Neural progenitor cell (in vitro differentiated cells): ENCODE measurements around the gene SLC9A3. TPM values are rescaled to one million over a fixed set of nuclear protein-coding genes. Genes with fewer than 3 reads are reported as not detected.

ENCODE experiments used
- DNase-seq: peaks from one replicate; pipeline ENCODE4 v3.0.0-alpha.2; 2016; ENCODE audit warnings: low spot score
- H2AFZ ChIP-seq: fragments of 200-600 bp; sonication (generic); replicated peaks from 2 replicates; pipeline ENCODE4 v1.6.1; 2016; ENCODE audit warnings: antibody characterized with exemption
- H3F3A ChIP-seq: fragments of 200-600 bp; sonication (generic); 2 replicates; pipeline ENCODE4 v1.6.1; 2016; ENCODE audit warnings: antibody characterized with exemption, low read depth
- H3K27ac ChIP-seq: fragments of 200-600 bp; sonication (generic); 2 replicates; pipeline ENCODE4 v1.5.1; 2016; ENCODE audit warnings: mild to moderate bottlenecking
- H3K27me3 ChIP-seq: fragments of 200-600 bp; sonication (generic); 2 replicates; pipeline ENCODE4 v1.6.1; 2016; ENCODE audit warnings: mild to moderate bottlenecking, moderate library complexity
- H3K36me3 ChIP-seq: fragments of 200-600 bp; sonication (generic); 2 replicates; pipeline ENCODE4 v1.5.1; 2016
- H3K4me1 ChIP-seq: fragments of 200-600 bp; sonication (generic); 2 replicates; pipeline ENCODE4 v1.6.1; 2016; ENCODE audit warnings: mixed run types
- H3K4me2 ChIP-seq: fragments of 200-600 bp; sonication (generic); 2 replicates; pipeline ENCODE4 v1.6.1; 2016
- H3K4me3 ChIP-seq: fragments of 200-600 bp; sonication (generic); 2 replicates; pipeline ENCODE4 v1.5.1; 2016
- H3K79me2 ChIP-seq: fragments of 200-600 bp; sonication (generic); 2 replicates; pipeline ENCODE4 v1.6.1; 2016; ENCODE audit warnings: low read depth
- H3K9ac ChIP-seq: fragments of 200-600 bp; sonication (generic); 2 replicates; pipeline ENCODE4 v1.6.1; 2016
- H3K9me3 ChIP-seq: fragments of 200-600 bp; sonication (generic); 2 replicates; pipeline ENCODE4 v1.5.1; 2016; ENCODE audit warnings: low read depth
- H4K20me1 ChIP-seq: fragments of 200-600 bp; sonication (generic); 2 replicates; pipeline ENCODE4 v1.6.1; 2016; ENCODE audit warnings: low read depth
- H3K27ac Mint-ChIP-seq: 3 replicates; pipeline ENCODE4 v1.8.0; 2021; ENCODE audit warnings: mixed read lengths
- H3K27me3 Mint-ChIP-seq: 2 replicates; pipeline ENCODE4 v1.8.0; 2022; ENCODE audit warnings: low read depth, mild to moderate bottlenecking, inconsistent platforms, moderate library complexity, mixed read lengths; ENCODE audit not compliant: insufficient read depth
- H3K36me3 Mint-ChIP-seq: 3 replicates; pipeline ENCODE4 v1.8.0; 2021; ENCODE audit warnings: mixed read lengths
- H3K4me1 Mint-ChIP-seq: 3 replicates; pipeline ENCODE4 v1.8.0; 2021; ENCODE audit warnings: mixed read lengths
- H3K4me3 Mint-ChIP-seq: 3 replicates; pipeline ENCODE4 v1.8.0; 2021; ENCODE audit warnings: mild to moderate bottlenecking, moderate library complexity, mixed read lengths
- H3K9me3 Mint-ChIP-seq: 3 replicates; pipeline ENCODE4 v1.8.0; 2020; ENCODE audit warnings: mixed read lengths
- CTCF ChIP-seq: fragments of 200-600 bp; sonication (generic); IDR thresholded peaks from 2 replicates; pipeline ENCODE4 v1.5.1; 2017; ENCODE audit warnings: antibody characterized with exemption, mild to moderate bottlenecking
- EZH2 ChIP-seq: fragments of 200-600 bp; sonication (generic); IDR thresholded peaks from 2 replicates; pipeline ENCODE4 v1.6.1; 2017; ENCODE audit warnings: antibody characterized with exemption, mild to moderate bottlenecking, moderate library complexity
- EZH2phosphoT487 ChIP-seq: fragments of 200-600 bp; sonication (generic); IDR thresholded peaks from 2 replicates; pipeline ENCODE4 v1.6.1; 2017; ENCODE audit warnings: antibody characterized with exemption
- total RNA-seq: library from RNA; depleted of rRNA; stranded (reverse); fragments of >200 nt; gene quantifications from 2 replicates; pipeline ENCODE4 v1.2.3, GENCODE V29; 2015; ENCODE audit warnings: low replicate concordance

The SLC9A3 gene
- total RNA-seq, 1 donor from 2014 or later: 1.4 TPM

- Histone ChIP-seq H3K36me3 (no peaks in the 10 kb centered on the region), H3K4me3 (no peak overlapping the region), H3K79me2 (no peaks in the 10 kb centered on the region), H3K9me3 (no peaks in the 10 kb centered on the region), H3K27ac (no peak overlapping the region), H3F3A (no peaks in the 10 kb centered on the region), H2AFZ (no peak overlapping the region), H4K20me1 (no peaks in the 10 kb centered on the region), H3K9ac (no peak overlapping the region), H3K4me2 (no peak overlapping the region), H3K27me3 (peaks cover 52% of the 10 kb centered on the region), H3K4me1 (peaks cover 4% of the 10 kb centered on the region)
- H3K36me3 Mint-ChIP-seq: no peaks in the 10 kb centered on the region
- peaks cover 21% of the 10 kb centered on the region for H3K27me3 Mint-ChIP-seq
- DNase-seq: no peak
- peaks cover 3% of the 10 kb centered on the region for H3K9me3 Mint-ChIP-seq
- peaks cover 2% of the 10 kb centered on the region for H3K4me1 Mint-ChIP-seq
- no peak overlapping the region for H3K4me3 Mint-ChIP-seq
- TF ChIP-seq EZH2 (no peak), CTCF (no peak), EZH2phosphoT487 (no peak)
- H3K27ac Mint-ChIP-seq: no peak overlapping the region
Measured at GRCh38 chr5:491119-491855, 33.0 kb downstream of the SLC9A3 start.

GRCh38 chr5:490116-491106, 33.8 kb downstream of the SLC9A3 start:
- no peak overlapping the region for H3K4me3 ChIP-seq

GRCh38 chr5:489689-490080, 34.6 kb downstream of the SLC9A3 start:
- H4K20me1 ChIP-seq: no peaks in the 10 kb centered on the region
- no peak overlapping the region for H3K27ac ChIP-seq
- H3K4me3 Mint-ChIP-seq: no peak overlapping the region
- no peak overlapping the region for H3K9ac ChIP-seq
- no peak overlapping the region for H2AFZ ChIP-seq
- peaks cover 4% of the 10 kb centered on the region for H3K4me1 ChIP-seq
- no peaks in the 10 kb centered on the region for H3K9me3 Mint-ChIP-seq
- no peak for DNase-seq
- H3K79me2 ChIP-seq: no peaks in the 10 kb centered on the region
- H3K4me1 Mint-ChIP-seq: peaks cover 2% of the 10 kb centered on the region
- H3K36me3 ChIP-seq: no peaks in the 10 kb centered on the region
- no peaks in the 10 kb centered on the region for H3K9me3 ChIP-seq
- H3K4me2 ChIP-seq: no peak overlapping the region
- H3K4me3 ChIP-seq: no peak overlapping the region
- peaks cover 10% of the 10 kb centered on the region for H3K27me3 Mint-ChIP-seq
- H3K36me3 Mint-ChIP-seq: no peaks in the 10 kb centered on the region
- H3F3A ChIP-seq: no peaks in the 10 kb centered on the region
- peak overlapping the region; percentile 33 for H3K27ac Mint-ChIP-seq
- H3K27me3 ChIP-seq: peaks cover 38% of the 10 kb centered on the region
- TF ChIP-seq CTCF (no peak), EZH2 (no peak), EZH2phosphoT487 (no peak)

More at GRCh38 chr5:490116-491106, 33.8 kb downstream of the SLC9A3 start:
- H4K20me1 ChIP-seq: no peaks in the 10 kb centered on the region
- Mint-ChIP-seq H3K4me3 (no peak overlapping the region), H3K27me3 (peaks cover 15% of the 10 kb centered on the region), H3K4me1 (peaks cover 2% of the 10 kb centered on the region), H3K36me3 (no peaks in the 10 kb centered on the region), H3K27ac (peak overlapping the region; percentile 33), H3K9me3 (no peaks in the 10 kb centered on the region)
- H3K4me2 ChIP-seq: no peak overlapping the region
- H3K9ac ChIP-seq: no peak overlapping the region
- H3K27ac ChIP-seq: no peak overlapping the region
- H3K9me3 ChIP-seq: no peaks in the 10 kb centered on the region
- no peaks in the 10 kb centered on the region for H3F3A ChIP-seq
- H3K27me3 ChIP-seq: peaks cover 45% of the 10 kb centered on the region
- H3K36me3 ChIP-seq: no peaks in the 10 kb centered on the region
- no peaks in the 10 kb centered on the region for H3K79me2 ChIP-seq
- DNase-seq: no peak
- TF ChIP-seq EZH2: no peak
- TF ChIP-seq CTCF: no peak
- no peak for TF ChIP-seq EZH2phosphoT487
- peaks cover 4% of the 10 kb centered on the region for H3K4me1 ChIP-seq
- H2AFZ ChIP-seq: no peak overlapping the region
